ENCODE measurements around the gene MMP25. TPM values are rescaled to one million over a fixed set of nuclear protein-coding genes. Genes with fewer than 3 reads are reported as not detected.
A peak's percentile ranks its signal among the peaks of the same experiment; 100 is the strongest.

The MMP25 gene
- total RNA-seq, 1 donor from 2014 or later = 0.13 TPM

DNA sequence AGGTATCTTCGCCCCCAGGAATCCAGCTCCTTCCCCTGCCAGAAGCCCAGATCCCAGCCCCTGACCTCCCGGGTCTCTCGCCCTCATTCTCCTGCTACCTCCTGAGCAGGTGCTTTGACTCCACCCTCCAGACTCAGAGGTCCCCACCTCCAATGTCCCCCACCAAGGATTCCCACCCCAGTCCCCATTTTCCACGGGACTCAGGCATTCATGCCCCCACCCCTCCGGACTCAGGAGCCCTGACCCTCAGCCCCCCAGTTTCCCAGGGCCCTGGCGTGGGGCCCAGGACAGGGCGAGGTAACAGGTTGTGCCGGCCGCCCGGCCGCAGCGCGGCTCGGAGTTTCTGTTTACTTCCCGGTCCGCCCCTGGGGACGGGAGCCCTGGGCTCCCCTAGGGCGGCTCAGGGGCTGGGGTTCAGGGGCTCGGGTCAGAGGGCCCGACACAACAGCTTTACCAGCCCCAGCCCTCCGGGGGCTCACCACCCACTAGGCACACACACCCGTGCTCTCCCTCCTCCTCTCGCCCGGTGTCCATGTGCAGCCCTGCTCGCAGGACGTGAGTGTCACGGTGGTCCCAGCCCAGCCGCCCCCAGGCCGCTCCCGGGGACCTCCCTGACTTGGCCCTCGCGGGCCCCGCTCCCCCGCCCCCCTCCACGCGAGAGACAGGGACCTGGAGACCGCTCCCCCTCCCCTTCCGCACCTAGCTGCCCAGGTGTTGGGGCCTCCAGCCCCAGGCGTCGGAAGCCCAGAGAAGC is 10.2 kb upstream of the MMP25 start:
- peaks cover 11% of the 10 kb centered on the region for H3K4me1 Mint-ChIP-seq

DNA sequence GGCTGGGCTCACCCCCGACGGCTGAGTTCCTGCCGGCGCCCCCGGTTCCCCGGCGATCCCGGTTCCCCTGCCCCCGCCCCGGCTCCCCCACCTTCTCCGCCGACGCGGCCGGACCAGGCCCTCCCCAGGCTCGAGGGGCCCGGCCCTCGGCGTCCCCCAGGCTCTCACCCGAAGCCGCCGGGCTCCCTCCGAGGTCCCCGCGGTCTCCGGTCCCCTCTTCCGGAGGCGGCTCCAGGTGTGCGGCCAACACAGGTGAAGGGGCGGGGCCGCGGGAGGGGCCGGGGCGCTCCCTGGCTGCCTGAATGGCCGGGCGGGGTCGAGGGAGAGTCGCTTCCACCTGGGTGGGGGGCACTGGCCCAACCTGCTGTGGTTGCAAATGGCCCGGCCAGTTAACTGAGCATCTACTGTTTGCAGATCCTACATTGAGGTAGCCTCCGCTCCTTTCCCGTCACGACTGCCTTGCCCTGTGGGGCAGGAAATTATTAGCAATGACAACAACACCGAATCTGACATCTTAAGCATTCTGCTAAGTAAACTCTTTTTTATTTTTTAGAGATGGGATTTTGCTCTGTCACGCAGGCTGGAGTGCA is 9.5 kb upstream of the MMP25 start, which contains the start of gene BICDL2:
Gene BICDL2, minus strand, starts transcription at position 219 of the 590 bp plus-strand sequence. CDS start 1,448 bp downstream, outside the sequence.
- ChIA-PET CTCF (interaction anchor here (0.6 kb wide), 1 partner anchor 8 kb away, joined by 3 read pairs; no protein-coding TSS in a partner anchor), POLR2A (no interaction called here)
- H3K36me3 Mint-ChIP-seq (ENCODE audit: low read depth) = no peaks in the 10 kb centered on the region
- peaks cover 10% of the 10 kb centered on the region for H3K4me1 Mint-ChIP-seq
- TF ChIP-seq, protein P1, sequence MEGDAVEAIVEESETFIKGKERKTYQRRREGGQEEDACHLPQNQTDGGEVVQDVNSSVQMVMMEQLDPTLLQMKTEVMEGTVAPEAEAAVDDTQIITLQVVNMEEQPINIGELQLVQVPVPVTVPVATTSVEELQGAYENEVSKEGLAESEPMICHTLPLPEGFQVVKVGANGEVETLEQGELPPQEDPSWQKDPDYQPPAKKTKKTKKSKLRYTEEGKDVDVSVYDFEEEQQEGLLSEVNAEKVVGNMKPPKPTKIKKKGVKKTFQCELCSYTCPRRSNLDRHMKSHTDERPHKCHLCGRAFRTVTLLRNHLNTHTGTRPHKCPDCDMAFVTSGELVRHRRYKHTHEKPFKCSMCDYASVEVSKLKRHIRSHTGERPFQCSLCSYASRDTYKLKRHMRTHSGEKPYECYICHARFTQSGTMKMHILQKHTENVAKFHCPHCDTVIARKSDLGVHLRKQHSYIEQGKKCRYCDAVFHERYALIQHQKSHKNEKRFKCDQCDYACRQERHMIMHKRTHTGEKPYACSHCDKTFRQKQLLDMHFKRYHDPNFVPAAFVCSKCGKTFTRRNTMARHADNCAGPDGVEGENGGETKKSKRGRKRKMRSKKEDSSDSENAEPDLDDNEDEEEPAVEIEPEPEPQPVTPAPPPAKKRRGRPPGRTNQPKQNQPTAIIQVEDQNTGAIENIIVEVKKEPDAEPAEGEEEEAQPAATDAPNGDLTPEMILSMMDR (IDR thresholded peaks at IDR 0.05) = no peak
- intact Hi-C loops (cut with micrococcal nuclease) = no loop called here
- H3K27ac Mint-ChIP-seq = no peak within 1 kb of the TSS
- ATAC-seq (ENCODE audit: low read depth) (no peak), DNase-seq (no peak)
- peak within 1 kb of the TSS; percentile 35 for H3K4me3 Mint-ChIP-seq
- H3K9me3 Mint-ChIP-seq = no peaks in the 10 kb centered on the region
- peaks cover 60% of the 10 kb centered on the region for H3K27me3 Mint-ChIP-seq

More for the DNA sequence above, 10.2 kb upstream of the MMP25 start:
- CTCF ChIA-PET = interaction anchor here (9.0 kb wide), 1 partner anchor 95 kb away, joined by 87 read pairs; the partner anchor contains the start of gene ZNF213
- POLR2A ChIA-PET = no interaction called here
- Mint-ChIP-seq H3K9me3 (no peaks in the 10 kb centered on the region), H3K36me3 (ENCODE audit: low read depth) (no peaks in the 10 kb centered on the region), H3K4me3 (peak overlapping the region; percentile 35), H3K27me3 (peaks cover 62% of the 10 kb centered on the region), H3K27ac (no peak overlapping the region)
- no peak for DNase-seq
- ATAC-seq (ENCODE audit: low read depth) = no peak
- TF ChIP-seq, protein P1 (IDR thresholded peaks at IDR 0.05) = no peak
- intact Hi-C loops (cut with micrococcal nuclease) = no loop called here

DNA sequence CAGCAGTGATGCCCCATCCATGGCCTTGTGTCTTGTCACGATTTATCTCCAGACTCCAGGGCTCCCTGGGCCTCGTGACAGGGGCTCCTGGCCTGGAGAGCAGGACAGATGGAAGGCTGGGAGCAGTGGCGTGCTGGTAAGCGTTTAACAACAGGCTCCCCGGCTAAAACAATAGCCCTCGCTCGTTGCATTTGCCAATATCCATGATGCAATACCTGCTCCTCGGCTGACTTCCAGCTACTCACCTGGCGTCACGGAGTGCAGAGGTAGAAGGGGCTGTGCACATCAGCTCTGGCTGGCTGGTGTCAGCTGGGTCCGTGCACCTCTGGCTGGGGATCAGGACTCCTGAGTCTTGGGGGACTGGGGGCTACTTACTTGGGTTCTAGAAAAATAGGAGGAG is 8.1 kb upstream of the MMP25 start:
- Mint-ChIP-seq H3K9me3 (no peaks in the 10 kb centered on the region), H3K27me3 (peaks cover 56% of the 10 kb centered on the region), H3K36me3 (ENCODE audit: low read depth) (no peaks in the 10 kb centered on the region), H3K27ac (no peak overlapping the region), H3K4me1 (peaks cover 10% of the 10 kb centered on the region), H3K4me3 (no peak overlapping the region)
- intact Hi-C loops (cut with micrococcal nuclease) = no loop called here
- POLR2A ChIA-PET = interaction anchor here (1.4 kb wide), 1 partner anchor 21 kb away, joined by 4 read pairs; no protein-coding TSS in a partner anchor
- CTCF ChIA-PET = no interaction called here
- TF ChIP-seq, protein P1 (IDR thresholded peaks at IDR 0.05) = no peak
- ATAC-seq (ENCODE audit: low read depth) (no peak), DNase-seq (no peak)

DNA sequence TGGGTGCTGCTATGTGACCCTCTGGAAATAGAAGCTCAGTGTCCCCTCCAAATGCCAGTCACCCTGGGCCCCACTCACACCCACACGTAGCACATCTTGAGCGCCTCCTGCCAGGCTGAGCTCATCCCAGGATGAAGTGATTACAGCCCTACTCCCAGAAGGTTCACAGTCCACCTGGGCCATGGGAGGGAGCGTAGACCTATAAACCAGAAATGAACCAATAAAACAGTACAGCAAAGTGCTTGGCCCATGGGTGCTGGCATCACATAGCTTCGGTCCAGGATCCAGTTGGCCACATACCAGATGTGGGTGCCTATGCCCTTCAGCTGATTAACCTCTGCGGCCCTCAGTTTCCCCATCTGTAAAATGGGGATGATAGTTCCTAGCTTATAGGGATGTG is 7.5 kb upstream of the MMP25 start:
- ATAC-seq (ENCODE audit: low read depth) (no peak), DNase-seq (no peak)
- POLR2A ChIA-PET = interaction anchor here (0.6 to 1.4 kb wide), 3 partner anchors 20 to 261 kb away, joined by 3 to 4 read pairs (median 3); no protein-coding TSS in a partner anchor
- Mint-ChIP-seq H3K27me3 (peaks cover 55% of the 10 kb centered on the region), H3K36me3 (ENCODE audit: low read depth) (no peaks in the 10 kb centered on the region), H3K27ac (no peak overlapping the region), H3K4me3 (no peak overlapping the region), H3K4me1 (peaks cover 10% of the 10 kb centered on the region), H3K9me3 (no peaks in the 10 kb centered on the region)
- TF ChIP-seq, protein P1 (IDR thresholded peaks at IDR 0.05) = no peak
- CTCF ChIA-PET = interaction anchor here (1.7 kb wide), 1 partner anchor 11 kb away, joined by 5 read pairs; no protein-coding TSS in a partner anchor
- intact Hi-C loops (cut with micrococcal nuclease) = no loop called here

GRCh38 chr16:3042376-3042775 is 4.0 kb upstream of the MMP25 start:
- ChIA-PET POLR2A (interaction anchor here (0.6 to 0.7 kb wide), 2 partner anchors 8 to 222 kb away, joined by 4 read pairs; no protein-coding TSS in a partner anchor), CTCF (interaction anchor here (1.5 kb wide), 1 partner anchor 11 kb away, joined by 4 read pairs; no protein-coding TSS in a partner anchor)
- no peak overlapping the region for H3K4me3 Mint-ChIP-seq
- ATAC-seq (ENCODE audit: low read depth) (no peak), DNase-seq (no peak)
- H3K9me3 Mint-ChIP-seq = no peaks in the 10 kb centered on the region
- H3K4me1 Mint-ChIP-seq = peaks cover 11% of the 10 kb centered on the region
- intact Hi-C loops (cut with micrococcal nuclease) = no loop called here
- peaks cover 54% of the 10 kb centered on the region for H3K27me3 Mint-ChIP-seq
- TF ChIP-seq, protein P1 (IDR thresholded peaks at IDR 0.05) = no peak
- H3K36me3 Mint-ChIP-seq (ENCODE audit: low read depth) = no peaks in the 10 kb centered on the region
- H3K27ac Mint-ChIP-seq = no peak overlapping the region
